GM19468 (cell line): ENCODE results near the gene RAC2.
"Not testable (repeated sequence)": the region's sequence is repeated elsewhere in the genome, so short reads cannot be mapped to it uniquely, and the experiment has no call there.

Experiments used
- ATAC-seq: cut with Tn5 transposase; IDR thresholded peaks from one replicate; pipeline ENCODE4 v1.9.1; 2021; ENCODE audit warnings: mild to moderate bottlenecking, moderate library complexity, moderate number of reproducible peaks; ENCODE audit not compliant: unreplicated experiment; ENCODE audit errors: extremely low read depth

Gene RAC2

GRCh38 chr22:37258005-37258752 is 14.1 kb upstream of the RAC2 start:
- no peak for ATAC-seq

DNA sequence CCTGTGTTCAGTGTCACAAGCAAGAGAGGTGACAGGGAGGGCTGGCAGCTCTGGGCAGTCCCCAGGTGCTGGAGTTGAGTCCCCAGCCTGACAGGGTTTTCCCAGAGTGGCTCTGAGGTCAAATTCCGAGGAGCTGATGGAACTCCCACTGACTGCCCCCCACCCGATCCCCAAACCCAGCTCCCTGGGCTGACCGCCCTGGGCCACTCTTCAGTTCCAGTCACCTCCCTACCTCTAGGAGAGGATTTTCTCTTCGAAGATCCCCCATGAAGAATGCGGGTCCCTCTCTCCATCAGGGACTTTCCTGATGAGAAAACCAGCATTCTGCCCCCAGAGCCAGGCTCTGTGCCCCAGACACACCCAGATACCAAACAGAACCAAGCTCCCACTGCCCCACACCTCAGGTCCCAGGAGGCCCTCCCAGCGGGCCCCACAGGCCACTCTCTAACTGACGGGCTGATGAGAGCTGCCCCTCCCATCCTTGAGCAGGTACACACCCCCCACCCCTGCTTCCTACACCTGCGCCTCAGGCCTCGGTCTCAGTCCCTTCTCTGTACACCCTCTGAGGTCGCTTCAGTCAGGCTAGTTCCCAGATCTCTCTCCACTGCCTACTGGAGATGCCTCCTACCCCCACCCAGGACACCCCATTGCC is 12.1 kb upstream of the RAC2 start:
- ATAC-seq = no peak

DNA sequence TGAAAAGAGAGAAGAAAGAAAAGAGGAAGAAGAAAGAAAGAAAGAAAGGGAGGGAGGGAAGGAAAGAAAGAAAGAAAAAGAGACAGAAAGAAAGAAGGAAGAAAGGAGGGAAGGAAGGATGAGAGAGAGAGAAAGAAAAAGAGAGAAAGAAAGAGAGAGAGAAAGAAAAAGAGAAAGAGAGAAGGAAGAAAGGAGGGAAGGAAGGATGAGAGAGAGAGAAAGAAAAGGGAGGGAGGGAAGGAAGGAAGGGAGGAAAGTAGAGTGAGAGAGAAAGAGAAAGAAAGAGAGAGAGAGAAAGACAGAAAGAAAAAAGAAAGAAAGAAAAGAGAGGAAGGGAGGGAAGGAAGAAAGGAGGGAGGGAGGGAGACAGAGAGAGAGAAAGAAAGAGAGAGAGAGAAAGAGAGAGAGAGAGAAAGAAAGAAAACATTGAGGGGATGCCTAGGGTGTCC is 11.5 kb upstream of the RAC2 start:
- ATAC-seq = no peak

GRCh38 chr22:37254867-37255233 is 10.8 kb upstream of the RAC2 start:
- ATAC-seq = no peak

DNA sequence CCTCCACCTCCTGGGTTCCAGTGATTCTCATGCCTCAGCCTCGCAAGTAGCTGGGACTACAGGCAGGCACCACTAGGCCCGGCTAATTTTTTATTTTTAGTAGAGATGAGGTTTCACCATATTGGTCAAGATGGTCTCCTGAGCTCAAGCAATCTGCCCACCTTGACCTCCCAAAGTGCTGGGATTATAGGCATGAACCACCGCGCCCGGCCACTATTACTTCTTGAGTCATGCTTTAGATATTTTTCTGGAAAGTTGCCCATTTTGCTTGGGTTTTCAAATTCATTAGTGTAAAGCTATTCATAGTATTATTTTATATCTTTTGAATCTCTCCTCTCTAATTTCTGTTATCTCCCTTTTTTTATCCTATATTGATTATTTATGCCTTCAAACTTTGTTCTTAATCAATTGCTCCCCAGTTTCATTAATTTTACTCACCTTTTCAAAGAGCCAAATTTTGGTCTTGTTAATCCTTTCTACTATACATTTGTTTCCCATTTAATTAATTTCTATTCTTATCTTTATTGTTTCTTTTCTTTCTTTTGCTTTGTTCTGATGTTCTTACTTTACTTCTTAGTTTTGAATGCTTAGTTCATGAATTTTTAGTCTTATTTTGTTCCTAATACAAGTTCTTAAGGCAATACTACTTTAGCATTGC is 10.3 kb upstream of the RAC2 start:
- no peak for ATAC-seq

GRCh38 chr22:37253126-37253660 is 9.1 kb upstream of the RAC2 start:
- ATAC-seq = no peak

- not testable (repeated sequence) for ATAC-seq
These were observed 7.8 kb upstream of the RAC2 start for GRCh38 chr22:37251836-37252235.

DNA sequence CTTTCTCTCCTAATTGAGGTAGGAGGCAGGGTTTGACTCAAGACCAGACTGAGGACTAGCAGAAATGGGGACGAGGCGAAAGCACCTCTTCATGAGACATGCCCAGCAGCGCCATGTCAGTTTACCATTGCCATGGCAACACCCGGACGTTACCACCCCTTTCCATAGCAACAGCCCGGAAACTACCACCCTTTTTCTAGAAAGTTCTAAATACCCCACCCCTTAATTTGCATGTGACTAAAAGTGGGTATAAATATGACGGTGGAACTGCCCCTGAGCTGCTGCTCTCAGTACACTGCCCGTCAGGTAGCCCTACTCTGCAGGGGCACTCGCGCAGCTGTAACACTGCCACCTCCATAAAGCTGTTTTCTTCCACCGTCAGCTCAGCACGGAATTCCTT is 5.9 kb upstream of the RAC2 start:
- no peak for ATAC-seq

GRCh38 chr22:37248251-37248650 is 4.2 kb upstream of the RAC2 start:
- no peak for ATAC-seq

DNA sequence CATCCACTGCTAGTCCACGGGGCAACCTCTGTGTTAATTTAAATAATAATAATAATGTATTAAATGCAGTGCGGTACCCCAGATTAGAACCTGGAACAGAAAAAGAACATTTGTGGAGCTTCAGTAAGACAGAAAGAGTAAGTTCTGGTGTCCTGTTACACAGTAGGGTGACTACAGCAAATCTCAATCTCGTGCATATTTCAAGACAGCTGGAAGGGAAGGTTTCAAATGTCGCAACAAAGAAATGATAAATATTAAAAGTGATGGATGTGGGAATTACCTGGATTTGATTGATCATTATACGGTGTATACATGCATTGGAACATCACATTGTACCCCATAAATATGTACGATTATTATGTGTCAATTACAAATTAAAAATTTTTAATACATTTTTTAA is 1.7 kb upstream of the RAC2 start:
- no peak for ATAC-seq

- no peak for ATAC-seq
These were observed 1.1 kb upstream of the RAC2 start for GRCh38 chr22:37244922-37245722.

DNA sequence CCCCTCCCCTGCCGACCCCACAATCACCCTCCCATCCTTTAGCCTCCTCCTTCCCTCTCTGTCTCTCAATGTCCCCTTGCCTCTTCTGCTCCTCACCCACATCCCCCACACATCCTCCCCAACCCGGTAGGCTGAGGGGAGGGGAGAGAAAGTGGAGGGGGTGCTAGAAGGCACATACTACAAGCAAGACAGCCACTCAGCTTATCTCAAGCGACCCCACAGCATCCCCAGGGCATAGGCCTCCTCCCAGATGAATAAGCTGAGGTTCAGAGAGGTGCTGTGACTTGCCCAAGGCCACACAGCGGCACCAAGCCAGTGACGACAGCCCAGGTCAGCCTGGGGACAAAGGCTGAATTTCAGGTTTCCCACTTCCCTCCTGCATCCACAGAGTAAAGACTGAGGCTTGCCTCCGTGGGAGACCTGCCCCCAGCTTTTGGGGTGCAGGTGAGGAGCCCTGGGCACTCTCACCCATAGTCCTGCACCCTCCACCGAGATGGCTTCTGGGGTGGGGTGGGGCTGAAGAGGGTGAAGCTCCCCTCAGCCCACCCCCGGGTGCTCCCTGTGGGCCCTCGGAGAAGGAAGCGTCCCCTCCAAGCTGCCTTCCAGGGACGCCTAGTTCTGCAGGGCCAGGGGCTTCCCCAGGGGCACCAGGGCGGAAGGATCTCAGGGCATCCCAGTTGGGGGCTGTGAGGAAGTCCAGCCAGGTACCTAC is 511 bp downstream of the RAC2 start:
- no peak for ATAC-seq

GRCh38 chr22:37242395-37242918 is 1.6 kb downstream of the RAC2 start:
- peak; percentile 50 for ATAC-seq

DNA sequence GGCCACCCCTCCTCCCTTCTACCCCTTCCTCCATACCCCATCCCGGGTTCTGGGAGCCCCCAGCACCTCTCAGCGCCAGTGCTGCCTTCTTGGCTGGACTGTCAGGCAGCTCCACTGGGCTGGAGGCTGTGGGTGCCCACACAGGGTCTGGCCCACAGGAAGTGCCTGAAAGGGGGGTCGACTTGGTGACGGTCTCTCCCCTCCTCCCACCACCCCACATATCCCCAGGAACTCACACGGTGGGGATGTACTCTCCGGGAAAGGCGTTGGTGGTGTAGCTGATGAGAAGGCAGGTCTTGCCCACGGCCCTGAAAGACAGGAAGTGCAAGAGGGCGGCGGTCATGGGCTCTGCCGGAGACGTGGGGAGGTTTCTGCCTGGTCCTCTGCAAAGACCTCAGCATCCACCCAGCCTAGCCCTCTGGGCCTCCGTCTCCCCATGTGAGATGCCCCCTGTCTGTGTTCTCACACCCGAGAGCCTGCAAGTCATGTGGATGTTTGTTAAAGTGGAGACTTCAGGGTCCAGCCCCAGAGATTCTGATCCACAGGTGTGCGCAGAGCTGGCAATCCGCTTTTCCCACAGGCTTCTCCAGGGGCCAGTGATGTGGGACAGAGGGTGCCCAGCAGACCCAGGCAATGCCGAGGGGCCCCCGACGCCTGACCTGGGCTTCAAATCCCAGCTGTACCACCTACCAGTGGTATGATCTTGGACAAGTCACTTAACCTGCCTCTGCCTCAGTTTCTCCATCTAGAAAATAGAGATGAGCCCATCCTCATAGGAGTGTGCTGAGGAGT is 2.5 kb downstream of the RAC2 start:
- ATAC-seq = no peak

DNA sequence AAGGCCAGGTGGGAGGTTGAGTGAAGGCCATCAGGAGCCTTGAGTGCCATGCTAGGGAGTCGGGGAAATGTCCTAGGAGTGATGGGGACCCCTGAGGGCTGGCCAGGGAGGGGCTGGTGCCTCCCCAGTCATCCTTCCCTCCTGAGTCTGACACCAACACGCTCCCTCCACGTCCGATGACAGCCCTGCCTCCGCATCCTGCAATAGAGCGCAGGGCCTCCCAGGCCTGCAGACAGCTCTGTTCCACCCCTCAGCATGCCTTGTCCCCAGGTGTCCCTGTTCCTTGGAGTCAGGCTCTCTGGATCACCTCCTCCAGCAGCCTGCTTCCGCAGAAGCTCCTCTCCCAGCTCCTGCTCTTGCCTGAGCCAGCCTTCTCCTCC is 3.1 kb downstream of the RAC2 start:
- ATAC-seq = no peak

GRCh38 chr22:37240240-37240940 is 3.7 kb downstream of the RAC2 start:
- no peak for ATAC-seq

DNA sequence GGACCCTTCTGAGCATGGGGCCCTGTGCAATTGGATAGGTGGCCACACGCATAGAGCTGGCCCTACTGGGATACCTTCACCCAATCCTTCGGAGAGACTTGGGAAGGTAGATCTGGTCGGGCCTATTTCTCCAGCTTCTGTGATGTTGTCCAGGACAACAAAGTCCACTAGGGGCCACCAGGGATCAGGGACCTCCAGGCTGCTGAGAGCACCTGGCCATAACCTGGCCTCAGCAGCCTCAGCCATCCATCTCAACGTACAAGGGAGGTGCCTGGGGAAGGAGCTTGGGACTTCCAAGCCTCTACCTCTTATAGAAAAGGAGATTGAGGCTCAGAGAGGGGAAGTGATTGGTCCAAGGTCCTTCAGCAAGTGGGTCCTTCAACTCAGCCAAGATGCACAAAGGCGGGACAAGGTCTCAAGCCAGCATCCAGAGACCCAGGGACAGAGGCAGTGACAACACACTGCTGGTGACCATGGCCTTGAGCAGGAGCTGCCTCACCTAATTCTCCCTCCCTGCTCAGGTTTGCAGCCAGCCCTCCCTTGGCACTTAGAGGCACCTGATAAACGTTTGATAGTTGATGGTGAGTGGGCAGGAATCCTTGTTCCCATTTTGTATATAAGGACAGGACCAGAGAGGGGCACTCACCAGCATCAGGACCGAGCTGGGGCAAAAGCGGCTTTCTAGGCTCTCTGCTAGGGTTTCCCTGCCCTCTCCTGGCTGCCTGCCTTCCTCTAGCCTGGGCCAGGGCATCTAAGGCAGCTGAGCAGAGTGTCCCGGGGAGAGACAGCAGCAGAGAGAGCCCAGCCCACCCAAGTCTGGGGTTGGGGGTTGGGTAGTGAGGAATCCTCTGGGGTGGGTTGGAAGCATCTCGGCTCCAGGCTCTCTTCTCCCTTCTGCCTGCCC is 4.5 kb downstream of the RAC2 start:
- ATAC-seq = no peak
